A549 treated with DMSO at 1 μM for 4 hours (cell line): Measurements from ENCODE around the gene LEPROT. TPM values are rescaled to one million over a fixed set of nuclear protein-coding genes. Genes with fewer than 3 reads are reported as not detected.

ENCODE experiments used
- total RNA-seq: library from RNA; stranded (reverse); fragments of 200-300 nt; extraction: Qiagen RNA extraction; gene quantifications from 5 replicates; pipeline ENCODE4 v1.2.3, GENCODE V29; 2022; ENCODE audit warnings: low read depth

Gene LEPROT
- total RNA-seq = 32.4 to 50.0 TPM (median 41.1 TPM) in 5 replicates

DNA sequence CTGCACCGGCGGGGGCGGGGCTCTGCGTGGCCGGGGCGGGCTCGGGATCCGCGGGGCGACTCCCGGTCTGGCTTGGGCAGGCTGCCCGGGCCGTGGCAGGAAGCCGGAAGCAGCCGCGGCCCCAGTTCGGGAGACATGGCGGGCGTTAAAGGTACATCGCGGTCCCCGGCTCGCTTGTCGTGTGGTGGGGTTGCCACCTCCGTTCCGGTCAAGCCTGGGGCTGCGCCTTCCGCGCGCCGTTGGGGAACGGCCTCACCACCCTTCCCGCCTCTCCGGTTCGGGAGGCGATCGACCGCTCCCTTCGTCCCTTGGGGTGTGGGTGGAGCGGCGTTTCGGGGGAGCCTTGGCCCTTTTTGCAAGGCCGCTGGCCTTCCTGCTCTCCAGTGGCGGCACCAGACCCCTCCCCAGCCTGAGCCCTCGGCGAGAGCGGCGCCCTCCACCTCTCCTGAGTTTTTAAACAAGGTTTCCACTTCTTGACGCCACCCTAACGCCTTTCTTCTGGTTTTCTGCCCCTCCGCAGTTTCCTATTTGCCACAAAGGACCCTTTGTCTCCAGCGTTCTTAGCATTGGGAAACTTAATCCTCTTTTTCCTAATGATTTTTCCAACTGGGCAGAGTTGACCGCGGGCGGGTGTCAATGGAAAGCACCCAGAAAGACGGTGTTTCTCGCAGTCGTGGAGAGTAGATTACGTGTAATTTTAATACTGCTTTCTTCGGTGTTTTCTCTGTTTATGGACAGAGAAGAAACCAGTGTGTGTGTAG, at the start of gene LEPROT, which contains the start of gene LEPR:
TSS of gene LEPROT (plus strand) at position 79 of the 761 bp plus-strand sequence. CDS start at position 136, 57 bp downstream.
TSS of gene LEPR (plus strand) at position 79 of the 761 bp plus-strand sequence. CDS start 144,898 bp downstream, outside the sequence.

Other genes with a start within 250 kb of the LEPROT start
- 4.3 to 5.9 TPM (median 5.3 TPM) in 5 replicates for gene DNAJC6, start 111.1 kb upstream of the LEPROT start, total RNA-seq
- 2.3 to 3.4 TPM (median 3.0 TPM) in 5 replicates for gene LEPR, start within 50 bp of the LEPROT start, total RNA-seq